GM21423 (cell line): ENCODE data around the gene KCNJ11.

Source experiments
- ATAC-seq: cut with Tn5 transposase; IDR thresholded peaks from one replicate; pipeline ENCODE4 v1.9.1; 2021; ENCODE audit warnings: mild to moderate bottlenecking, moderate library complexity; ENCODE audit not compliant: unreplicated experiment

KCNJ11 gene

GRCh38 chr11:17392872-17393271 is 4.4 kb upstream of the KCNJ11 start:
- no peak for ATAC-seq

- ATAC-seq: no peak
Observed at GRCh38 chr11:17391493-17392355, 3.3 kb upstream of the KCNJ11 start.

GRCh38 chr11:17389957-17390649 is 1.6 kb upstream of the KCNJ11 start:
- ATAC-seq: no peak

- peak; percentile 48 for ATAC-seq
Observed at GRCh38 chr11:17389211-17389956, 925 bp upstream of the KCNJ11 start.

- no peak for ATAC-seq
Observed at GRCh38 chr11:17387811-17388210, 648 bp downstream of the KCNJ11 start.

- no peak for ATAC-seq
Observed at GRCh38 chr11:17387254-17387653, 1.2 kb downstream of the KCNJ11 start.

GRCh38 chr11:17386331-17387084 is 2.0 kb downstream of the KCNJ11 start:
- no peak for ATAC-seq

GRCh38 chr11:17385926-17386325 is 2.5 kb downstream of the KCNJ11 start:
- no peak for ATAC-seq

GRCh38 chr11:17385492-17385891 is 3.0 kb downstream of the KCNJ11 start:
- no peak for ATAC-seq

GRCh38 chr11:17384002-17384511 is 4.4 kb downstream of the KCNJ11 start:
- ATAC-seq: peak; percentile 55

- ATAC-seq: no peak
Observed at GRCh38 chr11:17383461-17383860, 5.0 kb downstream of the KCNJ11 start.

GRCh38 chr11:17382046-17382728 is 6.3 kb downstream of the KCNJ11 start:
- ATAC-seq: no peak

GRCh38 chr11:17381156-17381555 is 7.3 kb downstream of the KCNJ11 start:
- no peak for ATAC-seq

- no peak for ATAC-seq
Observed at GRCh38 chr11:17379383-17380180, 8.9 kb downstream of the KCNJ11 start.

- no peak for ATAC-seq
Observed at GRCh38 chr11:17378655-17379054, 9.8 kb downstream of the KCNJ11 start.

- no peak for ATAC-seq
Observed at GRCh38 chr11:17376493-17376892, 12.0 kb downstream of the KCNJ11 start.

GRCh38 chr11:17375547-17375946 is 12.9 kb downstream of the KCNJ11 start:
- no peak for ATAC-seq

- no peak for ATAC-seq
Observed at GRCh38 chr11:17371614-17372013, 16.8 kb downstream of the KCNJ11 start.

- ATAC-seq: no peak
Observed at GRCh38 chr11:17369684-17370243, 18.7 kb downstream of the KCNJ11 start.
